ENCODE measurements around the gene OVOL1.

Gene OVOL1

DNA sequence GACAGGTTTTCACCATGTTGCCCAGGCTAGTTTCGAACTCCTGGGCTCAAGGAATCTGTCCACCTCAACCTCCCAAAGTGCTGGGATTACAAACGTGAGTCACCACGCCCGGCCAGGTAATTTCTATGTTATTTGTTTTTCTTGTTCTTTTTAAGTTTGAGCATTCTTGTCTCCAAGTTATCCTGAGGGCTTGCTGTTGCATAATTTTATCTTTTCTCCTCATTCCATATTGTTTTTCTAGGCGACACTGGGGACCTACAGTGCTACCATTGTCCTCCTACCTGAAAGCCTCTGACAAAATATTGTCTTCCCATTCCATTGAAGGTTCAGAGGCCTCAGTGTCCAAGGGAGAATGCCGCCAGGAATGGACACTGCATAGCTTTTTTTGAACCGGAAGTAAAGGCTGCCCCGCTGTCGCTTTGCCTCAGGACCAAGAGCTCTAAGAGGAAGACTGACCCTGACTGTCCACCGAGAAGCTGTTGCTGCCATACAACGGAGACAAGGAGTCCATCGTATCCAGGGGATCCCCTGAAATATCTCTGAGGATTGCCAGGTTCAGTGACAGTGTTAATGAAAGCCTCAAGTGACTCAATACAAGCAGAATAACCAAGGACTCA, 15.8 kb upstream of the OVOL1 start:
- no peak overlapping the region for H3K4me3 ChIP-seq (ENCODE audit: low read depth, low read length)
- no peaks in the 10 kb centered on the region for H3K9me3 ChIP-seq
- H3K4me1 ChIP-seq = no peaks in the 10 kb centered on the region
- H3K36me3 ChIP-seq = no peaks in the 10 kb centered on the region
- TF ChIP-seq, protein P1, sequence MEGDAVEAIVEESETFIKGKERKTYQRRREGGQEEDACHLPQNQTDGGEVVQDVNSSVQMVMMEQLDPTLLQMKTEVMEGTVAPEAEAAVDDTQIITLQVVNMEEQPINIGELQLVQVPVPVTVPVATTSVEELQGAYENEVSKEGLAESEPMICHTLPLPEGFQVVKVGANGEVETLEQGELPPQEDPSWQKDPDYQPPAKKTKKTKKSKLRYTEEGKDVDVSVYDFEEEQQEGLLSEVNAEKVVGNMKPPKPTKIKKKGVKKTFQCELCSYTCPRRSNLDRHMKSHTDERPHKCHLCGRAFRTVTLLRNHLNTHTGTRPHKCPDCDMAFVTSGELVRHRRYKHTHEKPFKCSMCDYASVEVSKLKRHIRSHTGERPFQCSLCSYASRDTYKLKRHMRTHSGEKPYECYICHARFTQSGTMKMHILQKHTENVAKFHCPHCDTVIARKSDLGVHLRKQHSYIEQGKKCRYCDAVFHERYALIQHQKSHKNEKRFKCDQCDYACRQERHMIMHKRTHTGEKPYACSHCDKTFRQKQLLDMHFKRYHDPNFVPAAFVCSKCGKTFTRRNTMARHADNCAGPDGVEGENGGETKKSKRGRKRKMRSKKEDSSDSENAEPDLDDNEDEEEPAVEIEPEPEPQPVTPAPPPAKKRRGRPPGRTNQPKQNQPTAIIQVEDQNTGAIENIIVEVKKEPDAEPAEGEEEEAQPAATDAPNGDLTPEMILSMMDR (IDR thresholded peaks at IDR 0.05; ENCODE audit: low read depth, low read length) = no peak
- peaks cover 11% of the 10 kb centered on the region for H3K27me3 ChIP-seq
- no peak for DNase-seq

DNA sequence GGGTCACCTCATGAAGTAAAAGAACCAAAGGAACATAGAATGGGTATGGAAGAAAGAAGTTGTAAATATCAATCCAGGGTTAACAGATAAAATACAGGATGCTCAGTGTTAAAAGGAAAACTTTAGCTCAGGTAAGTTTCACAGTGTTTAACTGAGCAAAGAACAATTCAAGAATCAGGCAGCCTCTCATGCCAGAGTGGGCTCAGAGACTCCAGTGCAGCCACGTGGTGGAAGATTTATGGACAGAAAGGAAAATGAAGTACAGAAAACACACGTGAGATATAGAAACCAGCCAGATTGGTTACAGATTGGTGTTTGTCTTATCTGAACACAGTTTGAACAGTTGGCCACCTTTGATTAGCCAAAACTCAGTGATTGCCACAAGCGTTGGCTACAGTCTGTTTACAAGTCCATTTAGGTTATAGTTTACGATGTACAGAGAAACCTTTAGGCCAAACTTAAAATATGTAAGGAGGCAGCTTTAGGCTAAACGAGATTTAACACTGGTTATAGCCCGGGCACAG, 15.2 kb upstream of the OVOL1 start:
- H3K4me1 ChIP-seq = no peaks in the 10 kb centered on the region
- no peak overlapping the region for H3K4me3 ChIP-seq (ENCODE audit: low read depth, low read length)
- DNase-seq = no peak
- no peaks in the 10 kb centered on the region for H3K36me3 ChIP-seq
- H3K27me3 ChIP-seq = peaks cover 5% of the 10 kb centered on the region
- no peaks in the 10 kb centered on the region for H3K9me3 ChIP-seq
- TF ChIP-seq, protein P1 (IDR thresholded peaks at IDR 0.05; ENCODE audit: low read depth, low read length) = no peak

DNA sequence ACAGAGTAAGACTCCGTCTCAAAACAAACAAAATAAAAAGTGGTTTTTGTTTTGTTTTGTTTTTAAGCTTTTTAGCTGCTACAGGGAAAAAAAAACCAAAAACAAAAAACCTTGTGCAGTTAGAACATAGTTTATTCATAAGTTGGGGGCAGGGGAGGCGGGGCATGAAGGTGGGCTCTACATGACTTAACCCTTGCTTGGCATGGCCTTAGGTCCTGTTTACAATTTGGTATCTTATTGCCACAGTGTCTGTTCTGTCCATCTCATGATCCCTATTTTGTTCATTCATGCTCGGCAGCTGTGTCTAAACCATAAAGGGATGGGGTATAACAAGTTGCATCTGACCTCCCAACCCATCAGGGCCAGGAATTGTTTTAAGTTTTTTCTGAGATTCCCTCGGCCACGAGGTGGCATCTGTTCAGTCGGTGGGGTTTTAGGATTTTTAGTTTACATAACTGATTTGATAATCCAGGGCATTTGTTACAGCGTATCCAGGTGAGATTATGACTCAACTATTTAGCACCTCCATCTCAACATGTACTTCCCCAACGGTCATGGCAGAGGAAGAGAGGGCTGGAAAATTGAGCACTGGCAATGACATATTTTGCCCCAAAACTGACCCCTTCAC, 13.0 kb upstream of the OVOL1 start:
- Histone ChIP-seq H3K9me3 (no peaks in the 10 kb centered on the region), H3K4me3 (ENCODE audit: low read depth, low read length) (no peak overlapping the region), H3K36me3 (no peaks in the 10 kb centered on the region), H3K4me1 (no peaks in the 10 kb centered on the region), H3K27me3 (no peaks in the 10 kb centered on the region)
- TF ChIP-seq, protein P1 (IDR thresholded peaks at IDR 0.05; ENCODE audit: low read depth, low read length) = peak; percentile 44
- DNase-seq = no peak

DNA sequence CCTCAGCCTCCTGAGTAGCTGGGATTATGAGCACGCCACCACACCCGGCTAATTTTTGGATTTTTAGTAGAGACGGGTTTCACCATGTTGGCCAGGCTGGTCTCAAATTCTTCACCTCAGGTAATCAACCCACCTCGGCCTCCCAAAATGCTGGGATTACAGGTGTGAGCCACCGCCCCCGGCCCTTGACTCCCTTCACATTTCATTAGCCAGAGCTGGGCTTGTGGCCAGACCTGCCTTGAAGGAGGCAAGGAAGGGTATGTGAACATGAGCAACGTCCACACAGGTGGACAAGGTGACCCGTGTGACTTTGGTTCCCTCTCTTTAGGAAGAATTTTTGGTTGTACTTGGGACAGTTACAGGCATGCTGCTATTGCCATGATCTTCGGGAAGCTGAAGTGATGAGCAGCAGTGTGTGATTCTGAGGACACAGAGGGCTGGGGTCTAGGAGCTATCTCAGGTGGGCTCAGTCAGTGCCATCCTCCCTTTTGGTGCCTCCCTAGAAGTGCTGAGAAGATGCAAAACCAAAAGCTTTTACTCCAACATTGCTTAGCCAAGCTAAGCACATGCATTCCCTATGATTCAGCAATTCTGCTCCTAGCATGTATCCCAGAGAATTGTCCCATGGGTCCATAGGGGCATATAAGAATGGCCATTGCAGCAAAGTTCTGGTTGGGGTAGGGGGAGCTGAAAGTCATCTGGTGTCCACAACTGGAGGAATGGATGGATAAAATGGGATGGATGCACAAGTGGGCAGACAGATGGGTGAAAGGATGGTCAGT, 12.1 kb upstream of the OVOL1 start:
- no peaks in the 10 kb centered on the region for H3K27me3 ChIP-seq
- DNase-seq = no peak
- H3K36me3 ChIP-seq = no peaks in the 10 kb centered on the region
- H3K4me1 ChIP-seq = no peaks in the 10 kb centered on the region
- TF ChIP-seq, protein P1 (IDR thresholded peaks at IDR 0.05; ENCODE audit: low read depth, low read length) = no peak
- no peak overlapping the region for H3K4me3 ChIP-seq (ENCODE audit: low read depth, low read length)
- H3K9me3 ChIP-seq = no peaks in the 10 kb centered on the region

DNA sequence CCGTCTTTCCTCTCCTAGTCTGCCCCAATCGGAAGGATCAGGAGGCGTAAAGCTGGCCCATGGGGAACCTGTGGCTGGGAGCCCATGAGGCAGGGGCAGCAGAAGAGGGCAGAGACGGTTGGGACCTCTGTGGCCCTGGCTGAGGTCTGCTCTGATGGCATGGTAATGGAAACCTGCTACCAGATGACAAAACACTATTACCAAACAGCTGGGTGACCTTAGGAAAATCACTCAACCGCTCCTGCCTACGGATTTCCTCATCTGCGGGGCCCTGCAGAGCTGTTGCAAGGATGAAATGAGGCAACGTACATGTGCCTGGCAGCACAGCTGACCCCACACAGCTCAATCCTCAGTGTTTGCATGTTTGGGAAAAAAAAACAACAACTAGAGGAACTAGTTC, 10.7 kb upstream of the OVOL1 start:
- Histone ChIP-seq H3K4me3 (ENCODE audit: low read depth, low read length) (no peak overlapping the region), H3K27me3 (peaks cover under 1% of the 10 kb centered on the region; the same call in 1 of the 2 replicates), H3K4me1 (no peaks in the 10 kb centered on the region), H3K36me3 (no peaks in the 10 kb centered on the region), H3K9me3 (no peaks in the 10 kb centered on the region)
- TF ChIP-seq, protein P1 (IDR thresholded peaks at IDR 0.05; ENCODE audit: low read depth, low read length) = no peak
- no peak for DNase-seq
